ENCODE measurements around the gene CD72. TPM values are rescaled to one million over a fixed set of nuclear protein-coding genes. Genes with fewer than 3 reads are reported as not detected.
A peak's percentile ranks its signal among the peaks of the same experiment; 100 is the strongest.

The CD72 gene
- polyA plus RNA-seq, 3 donors: 1.6 to 6.8 (median 1.8) TPM

- H3K9ac ChIP-seq (ENCODE audit: insufficient read depth, low read length, poor library complexity, severe bottlenecking): peak overlapping the region; percentile 88
- H3K27me3 ChIP-seq (ENCODE audit: control insufficient read depth in 2 of 2, insufficient read depth in 2 of 2, low read length in 2 of 2): no peaks in the 10 kb centered on the region
- peak overlapping the region; percentile 85 to 98 for H3K27ac ChIP-seq (ENCODE audit: low read depth in 1 of 2, low read length in 2 of 2)
- no peak for TF ChIP-seq CTCF (IDR thresholded peaks at IDR 0.05)
- H3K4me1 Mint-ChIP-seq: peaks cover 52% of the 10 kb centered on the region
- no peaks in the 10 kb centered on the region for H3K9me3 Mint-ChIP-seq
- H3K27me3 Mint-ChIP-seq (ENCODE audit: low read depth in 3 of 3): peaks cover 0 to 8% (median 5%) of the 10 kb centered on the region in 3 donors
- no peaks in the 10 kb centered on the region for H3K9me3 ChIP-seq (replicated peaks in 1 of 2; ENCODE audit: control insufficient read depth in 1 of 2, insufficient read depth in 1 of 2, low read length in 2 of 2)
- peaks cover 19 to 27% of the 10 kb centered on the region in 2 donors for H3K36me3 Mint-ChIP-seq
- peak overlapping the region; percentile 92 for H3K4me2 ChIP-seq (replicated peaks; ENCODE audit: extremely low read depth, low read length, poor library complexity, severe bottlenecking)
- H4K20me1 ChIP-seq (ENCODE audit: insufficient read depth, low read length): no peaks in the 10 kb centered on the region
- peaks cover 27% of the 10 kb centered on the region for H3K79me2 ChIP-seq (ENCODE audit: insufficient read depth, low read length)
- H3K27ac Mint-ChIP-seq: peak overlapping the region in 6 of 7 donors; percentile 18 to 95 (median 76)
- peak overlapping the region; percentile 87 to 89 for H3K4me3 Mint-ChIP-seq
- peaks cover 10 to 14% of the 10 kb centered on the region in 2 donors for H3K36me3 ChIP-seq (replicated peaks in 1 of 2; ENCODE audit: control insufficient read depth in 1 of 2, insufficient read depth in 2 of 2, low read length in 2 of 2)
- WGBS (ENCODE audit: insufficient coverage): 0% methylated on average over 2 of the region's 2 CpGs
- H3K4me3 ChIP-seq (replicated peaks in 1 of 3; ENCODE audit: low read depth in 2 of 3, low read length in 3 of 3): peak overlapping the region; percentile 83 to 94 (median 88)
- H3K4me1 ChIP-seq (ENCODE audit: control insufficient read depth in 1 of 2, insufficient read depth in 2 of 2, low read length in 2 of 2): peaks cover 32 to 48% of the 10 kb centered on the region in 2 donors
- peak in 1 of 3 donors; percentile 30 for DNase-seq
- intact Hi-C loops (cut with micrococcal nuclease): loop anchor here (5.0 kb wide), 5 partner anchors 38 to 547 kb away; partner anchors contain the start of genes CREB3 (in 1 of the 2), TESK1 (in 1 of the 2) and TLN1 (in 1 of the 2)
- H2AFZ ChIP-seq (ENCODE audit: insufficient read depth, low read depth, low read length, poor library complexity, severe bottlenecking): peak overlapping the region; percentile 90
Observed at GRCh38 chr9:35658968-35659220, 40.7 kb upstream of the CD72 start.

- Mint-ChIP-seq H3K36me3 (peaks cover 19 to 27% of the 10 kb centered on the region in 2 donors), H3K4me1 (peaks cover 47% of the 10 kb centered on the region), H3K9me3 (no peaks in the 10 kb centered on the region), H3K27me3 (ENCODE audit: low read depth in 3 of 3) (peaks cover 0 to 8% (median 5%) of the 10 kb centered on the region in 3 donors), H3K4me3 (peak within 1 kb of the TSS; percentile 87 to 90), H3K27ac (peak within 1 kb of the TSS; percentile 95 to 100 (median 98))
- peak within 1 kb of the TSS; percentile 88 for H3K9ac ChIP-seq (ENCODE audit: insufficient read depth, low read length, poor library complexity, severe bottlenecking)
- peak within 1 kb of the TSS; percentile 83 to 94 (median 88) for H3K4me3 ChIP-seq (replicated peaks in 1 of 3; ENCODE audit: low read depth in 2 of 3, low read length in 3 of 3)
- H3K27ac ChIP-seq (ENCODE audit: low read depth in 1 of 2, low read length in 2 of 2): peak within 1 kb of the TSS; percentile 85 to 98
- H3K4me1 ChIP-seq (ENCODE audit: control insufficient read depth in 1 of 2, insufficient read depth in 2 of 2, low read length in 2 of 2): peaks cover 27 to 43% of the 10 kb centered on the region in 2 donors
- no peaks in the 10 kb centered on the region for H3K9me3 ChIP-seq (replicated peaks in 1 of 2; ENCODE audit: control insufficient read depth in 1 of 2, insufficient read depth in 1 of 2, low read length in 2 of 2)
- peak; percentile 84 to 86 (median 85) for DNase-seq
- TF ChIP-seq CTCF (IDR thresholded peaks at IDR 0.05): peak; percentile 60
- peaks cover 22% of the 10 kb centered on the region for H3K79me2 ChIP-seq (ENCODE audit: insufficient read depth, low read length)
- no peaks in the 10 kb centered on the region for H4K20me1 ChIP-seq (ENCODE audit: insufficient read depth, low read length)
- intact Hi-C loops (cut with micrococcal nuclease): loop anchor here (5.0 kb wide), 5 partner anchors 39 to 546 kb away; partner anchors contain the start of genes CREB3 (in 1 of the 2), TESK1 (in 1 of the 2) and TLN1 (in 1 of the 2)
- peak within 1 kb of the TSS; percentile 90 for H2AFZ ChIP-seq (ENCODE audit: insufficient read depth, low read depth, low read length, poor library complexity, severe bottlenecking)
- H3K27me3 ChIP-seq (ENCODE audit: control insufficient read depth in 2 of 2, insufficient read depth in 2 of 2, low read length in 2 of 2): no peaks in the 10 kb centered on the region
- WGBS (ENCODE audit: insufficient coverage): under 1% methylated on average over 63 of the region's 67 CpGs
- peaks cover 10 to 14% of the 10 kb centered on the region in 2 donors for H3K36me3 ChIP-seq (replicated peaks in 1 of 2; ENCODE audit: control insufficient read depth in 1 of 2, insufficient read depth in 2 of 2, low read length in 2 of 2)
- H3K4me2 ChIP-seq (replicated peaks; ENCODE audit: extremely low read depth, low read length, poor library complexity, severe bottlenecking): peak within 1 kb of the TSS; percentile 92
Observed at GRCh38 chr9:35658137-35658967, 40.1 kb upstream of the CD72 start, which contains the start of gene CCDC107. TSS of gene CCDC107 (plus strand) at chr9:35658292. CDS start at chr9:35658380, 88 bp downstream.
